ENCODE results near the gene C1orf216. TPM values are rescaled to one million over a fixed set of nuclear protein-coding genes. Genes with fewer than 3 reads are reported as not detected.

C1orf216 gene
- total RNA-seq, 2 donors from 2014 or later = 9.8 to 13.0 TPM

- H3K36me3 Mint-ChIP-seq (ENCODE audit: low read depth) = peaks cover 59% of the 10 kb centered on the region
- H3K4me1 Mint-ChIP-seq = no peaks in the 10 kb centered on the region
- no peaks in the 10 kb centered on the region for H3K9me3 Mint-ChIP-seq
- Histone ChIP-seq H3K36me3 (ENCODE audit: control insufficient read depth, insufficient read depth, low read length) (peaks cover 78% of the 10 kb centered on the region), H3K27ac (ENCODE audit: low read depth, low read length) (no peak overlapping the region), H3K27me3 (ENCODE audit: control insufficient read depth, insufficient read depth, low read length, poor library complexity, severe bottlenecking) (no peaks in the 10 kb centered on the region), H3K9me3 (ENCODE audit: control insufficient read depth, low read length) (no peaks in the 10 kb centered on the region), H3K9ac (ENCODE audit: extremely low read depth, low read length, poor library complexity, severe bottlenecking) (no peak overlapping the region), H3K4me1 (ENCODE audit: control insufficient read depth, insufficient read depth, low read length) (no peaks in the 10 kb centered on the region), H3K4me3 (ENCODE audit: low read length) (no peak overlapping the region)
- H3K27me3 Mint-ChIP-seq (ENCODE audit: insufficient read depth) = no peaks in the 10 kb centered on the region
- no peak for DNase-seq
- 95% methylated on average over 3 of the region's 3 CpGs; no CpG with 5 or more reads in 1 of the 2 experiments for WGBS, 2 experiments (ENCODE audit: insufficient coverage in 1 of 2, insufficient read length in 1 of 2)
- no peak for TF ChIP-seq CTCF (conservative IDR thresholded peaks at IDR 0.05)
- no peak overlapping the region for H3K27ac Mint-ChIP-seq
- H3K4me3 Mint-ChIP-seq = no peak overlapping the region
These were observed 29.6 kb upstream of the C1orf216 start for GRCh38 chr1:35748326-35748725.

- H3K9me3 Mint-ChIP-seq = no peaks in the 10 kb centered on the region
- Histone ChIP-seq H3K27me3 (ENCODE audit: control insufficient read depth, insufficient read depth, low read length, poor library complexity, severe bottlenecking) (no peaks in the 10 kb centered on the region), H3K4me1 (ENCODE audit: control insufficient read depth, insufficient read depth, low read length) (no peaks in the 10 kb centered on the region), H3K36me3 (ENCODE audit: control insufficient read depth, insufficient read depth, low read length) (peaks cover 73% of the 10 kb centered on the region), H3K27ac (ENCODE audit: low read depth, low read length) (no peak overlapping the region), H3K9me3 (ENCODE audit: control insufficient read depth, low read length) (no peaks in the 10 kb centered on the region), H3K4me3 (ENCODE audit: low read length) (no peak overlapping the region), H3K9ac (ENCODE audit: extremely low read depth, low read length, poor library complexity, severe bottlenecking) (no peak overlapping the region)
- no peak for DNase-seq
- H3K4me3 Mint-ChIP-seq = no peak overlapping the region
- H3K27me3 Mint-ChIP-seq (ENCODE audit: insufficient read depth) = no peaks in the 10 kb centered on the region
- WGBS, 2 experiments (ENCODE audit: insufficient coverage in 1 of 2, insufficient read length in 1 of 2) = 100% methylated on average over 1 of the region's 1 CpG
- TF ChIP-seq CTCF (conservative IDR thresholded peaks at IDR 0.05) = no peak
- H3K36me3 Mint-ChIP-seq (ENCODE audit: low read depth) = peaks cover 55% of the 10 kb centered on the region
- H3K4me1 Mint-ChIP-seq = no peaks in the 10 kb centered on the region
- H3K27ac Mint-ChIP-seq = no peak overlapping the region
These were observed 26.5 kb upstream of the C1orf216 start for GRCh38 chr1:35745124-35745730.

GRCh38 chr1:35737120-35737519 is 18.4 kb upstream of the C1orf216 start:
- 100% methylated on average over 1 of the region's 1 CpG; no CpG with 5 or more reads in 1 of the 2 experiments for WGBS, 2 experiments (ENCODE audit: insufficient coverage in 1 of 2, insufficient read length in 1 of 2)
- H3K36me3 ChIP-seq (ENCODE audit: control insufficient read depth, insufficient read depth, low read length) = peaks cover 76% of the 10 kb centered on the region
- H3K9me3 ChIP-seq (ENCODE audit: control insufficient read depth, low read length) = no peaks in the 10 kb centered on the region
- H3K4me1 Mint-ChIP-seq = no peaks in the 10 kb centered on the region
- no peak for DNase-seq
- H3K4me3 Mint-ChIP-seq = no peak overlapping the region
- no peak overlapping the region for H3K27ac Mint-ChIP-seq
- no peaks in the 10 kb centered on the region for H3K27me3 ChIP-seq (ENCODE audit: control insufficient read depth, insufficient read depth, low read length, poor library complexity, severe bottlenecking)
- no peaks in the 10 kb centered on the region for H3K9me3 Mint-ChIP-seq
- TF ChIP-seq CTCF (conservative IDR thresholded peaks at IDR 0.05) = no peak
- H3K27me3 Mint-ChIP-seq (ENCODE audit: insufficient read depth) = no peaks in the 10 kb centered on the region
- no peaks in the 10 kb centered on the region for H3K4me1 ChIP-seq (ENCODE audit: control insufficient read depth, insufficient read depth, low read length)
- H3K36me3 Mint-ChIP-seq (ENCODE audit: low read depth) = peaks cover 55% of the 10 kb centered on the region
- H3K9ac ChIP-seq (ENCODE audit: extremely low read depth, low read length, poor library complexity, severe bottlenecking) = no peak overlapping the region
- H3K27ac ChIP-seq (ENCODE audit: low read depth, low read length) = no peak overlapping the region
- H3K4me3 ChIP-seq (ENCODE audit: low read length) = no peak overlapping the region
